Sigmoid colon (tissue), 3 donors: ENCODE measurements around the gene SCNN1B.

Experiments used
- CTCF ChIP-seq, 4 experiments: fragments of 450-650 bp in 3 of 4; fragments of 200-600 bp in 1 of 4; IDR thresholded peaks; one replicate each; pipeline ENCODE4 v1.5.1; 2016 to 2019; ENCODE audit warnings: antibody characterized with exemption in 4 of 4, mild to moderate bottlenecking in 3 of 4, moderate library complexity in 2 of 4
- POLR2A ChIP-seq, 2 donors: fragments of 450-650 bp; IDR thresholded peaks; one replicate each; pipeline ENCODE4 v1.6.1; 2016; ENCODE audit warnings: antibody characterized with exemption in 2 of 2, mild to moderate bottlenecking in 2 of 2, moderate library complexity in 2 of 2

- TF ChIP-seq CTCF (IDR thresholded peaks at IDR 0.05), result no peak
- no peak for TF ChIP-seq POLR2A (IDR thresholded peaks at IDR 0.05)
Measured at GRCh38 chr16:23379707-23380106, 77.6 kb downstream of the SCNN1B start.
